Stomach smooth muscle (tissue), 2 donors: ENCODE data around the gene CEBPE.

ENCODE experiments used
- H3K27ac ChIP-seq: one replicate; pipeline ENCODE4 v1.7.0; 2013; ENCODE audit warnings: mild to moderate bottlenecking, low read length, inconsistent platforms
- H3K27me3 ChIP-seq, 2 donors: one replicate each; pipeline ENCODE4 v1.7.0; 2013; ENCODE audit warnings: low read length in 2 of 2; ENCODE audit not compliant: insufficient read depth in 2 of 2, control insufficient read depth in 1 of 2
- H3K36me3 ChIP-seq, 2 donors: one replicate each; pipeline ENCODE4 v1.7.0; 2013; ENCODE audit warnings: low read length in 2 of 2; ENCODE audit not compliant: control insufficient read depth in 2 of 2, insufficient read depth in 2 of 2
- H3K4me1 ChIP-seq: one replicate; pipeline ENCODE4 v1.7.0; 2013; ENCODE audit warnings: low read length; ENCODE audit not compliant: control insufficient read depth, insufficient read depth
- H3K4me3 ChIP-seq, 2 donors: one replicate each; pipeline ENCODE4 v1.7.0; 2013; ENCODE audit warnings: low read length in 2 of 2
- H3K9ac ChIP-seq, 2 donors: one replicate each; pipeline ENCODE4 v1.7.0; 2013; ENCODE audit warnings: low read length in 2 of 2, mild to moderate bottlenecking in 1 of 2
- H3K9me3 ChIP-seq, 2 donors: one replicate each; pipeline ENCODE4 v1.7.0; 2013; ENCODE audit warnings: low read length in 2 of 2; ENCODE audit not compliant: control insufficient read depth in 2 of 2
- donor health status: healthy.
- donor health status: Pancreatic carcinoma.

The CEBPE gene

GRCh38 chr14:23130871-23131270 is 11.8 kb upstream of the CEBPE start:
- H3K27ac ChIP-seq = peak overlapping the region; percentile 6
- H3K9ac ChIP-seq = no peak overlapping the region
- no peak overlapping the region for H3K4me3 ChIP-seq
- no peaks in the 10 kb centered on the region for H3K27me3 ChIP-seq
- no peaks in the 10 kb centered on the region for H3K9me3 ChIP-seq
- peaks cover 0 to 31% of the 10 kb centered on the region in 2 donors for H3K36me3 ChIP-seq
- H3K4me1 ChIP-seq = peaks cover under 1% of the 10 kb centered on the region

GRCh38 chr14:23129759-23130316 is 10.8 kb upstream of the CEBPE start:
- H3K36me3 ChIP-seq = peaks cover 0 to 31% of the 10 kb centered on the region in 2 donors
- H3K9ac ChIP-seq = no peak overlapping the region
- H3K27ac ChIP-seq = no peak overlapping the region
- no peak overlapping the region for H3K4me3 ChIP-seq
- no peaks in the 10 kb centered on the region for H3K9me3 ChIP-seq
- no peaks in the 10 kb centered on the region for H3K27me3 ChIP-seq
- peaks cover 3% of the 10 kb centered on the region for H3K4me1 ChIP-seq

GRCh38 chr14:23128969-23129758 is 10.1 kb upstream of the CEBPE start:
- no peak overlapping the region for H3K9ac ChIP-seq
- no peak overlapping the region for H3K27ac ChIP-seq
- H3K27me3 ChIP-seq = no peaks in the 10 kb centered on the region
- H3K4me3 ChIP-seq = no peak overlapping the region
- peaks cover 3% of the 10 kb centered on the region for H3K4me1 ChIP-seq
- peaks cover 0 to 31% of the 10 kb centered on the region in 2 donors for H3K36me3 ChIP-seq
- H3K9me3 ChIP-seq = no peaks in the 10 kb centered on the region

GRCh38 chr14:23127861-23128260 is 8.8 kb upstream of the CEBPE start:
- peaks cover 0 to 31% of the 10 kb centered on the region in 2 donors for H3K36me3 ChIP-seq
- no peak overlapping the region for H3K9ac ChIP-seq

GRCh38 chr14:23126548-23127278 is 7.7 kb upstream of the CEBPE start:
- Histone ChIP-seq H3K36me3 (peaks cover 0 to 31% of the 10 kb centered on the region in 2 donors), H3K9ac (no peak overlapping the region), H3K4me1 (peaks cover 5% of the 10 kb centered on the region), H3K9me3 (no peaks in the 10 kb centered on the region), H3K27ac (no peak overlapping the region), H3K4me3 (no peak overlapping the region), H3K27me3 (no peaks in the 10 kb centered on the region)

More at GRCh38 chr14:23127861-23128260, 8.8 kb upstream of the CEBPE start:
- no peak overlapping the region for H3K4me3 ChIP-seq
- H3K4me1 ChIP-seq = peaks cover 5% of the 10 kb centered on the region
- no peak overlapping the region for H3K27ac ChIP-seq
- H3K27me3 ChIP-seq = no peaks in the 10 kb centered on the region
- H3K9me3 ChIP-seq = no peaks in the 10 kb centered on the region

- H3K4me3 ChIP-seq = no peak overlapping the region
- peaks cover 10% of the 10 kb centered on the region for H3K4me1 ChIP-seq
- no peak overlapping the region for H3K27ac ChIP-seq
- no peaks in the 10 kb centered on the region for H3K9me3 ChIP-seq
- H3K27me3 ChIP-seq = no peaks in the 10 kb centered on the region
- peaks cover 0 to 26% of the 10 kb centered on the region in 2 donors for H3K36me3 ChIP-seq
- H3K9ac ChIP-seq = no peak overlapping the region
These were observed 7.0 kb upstream of the CEBPE start for GRCh38 chr14:23125933-23126524.

- H3K9ac ChIP-seq = no peak overlapping the region
- H3K27ac ChIP-seq = no peak overlapping the region
- peaks cover 0 to 21% of the 10 kb centered on the region in 2 donors for H3K36me3 ChIP-seq
- peaks cover 15% of the 10 kb centered on the region for H3K4me1 ChIP-seq
- no peak overlapping the region for H3K4me3 ChIP-seq
- H3K27me3 ChIP-seq = no peaks in the 10 kb centered on the region
- H3K9me3 ChIP-seq = no peaks in the 10 kb centered on the region
These were observed 6.0 kb upstream of the CEBPE start for GRCh38 chr14:23125011-23125410.

- Histone ChIP-seq H3K4me3 (no peak overlapping the region), H3K9ac (no peak overlapping the region), H3K27ac (no peak overlapping the region), H3K9me3 (no peaks in the 10 kb centered on the region), H3K4me1 (peaks cover 15% of the 10 kb centered on the region), H3K36me3 (peaks cover 0 to 17% of the 10 kb centered on the region in 2 donors), H3K27me3 (no peaks in the 10 kb centered on the region)
These were observed 5.4 kb upstream of the CEBPE start for GRCh38 chr14:23124337-23124954.

GRCh38 chr14:23123419-23123818 is 4.4 kb upstream of the CEBPE start:
- peaks cover 0 to 7% of the 10 kb centered on the region in 2 donors for H3K36me3 ChIP-seq
- peaks cover 15% of the 10 kb centered on the region for H3K4me1 ChIP-seq
- no peak overlapping the region for H3K9ac ChIP-seq
- no peaks in the 10 kb centered on the region for H3K9me3 ChIP-seq
- H3K27ac ChIP-seq = no peak overlapping the region
- no peak overlapping the region for H3K4me3 ChIP-seq
- no peaks in the 10 kb centered on the region for H3K27me3 ChIP-seq

- Histone ChIP-seq H3K4me1 (peaks cover 15% of the 10 kb centered on the region), H3K4me3 (no peak overlapping the region), H3K27ac (no peak overlapping the region), H3K27me3 (peaks cover 0 to 3% of the 10 kb centered on the region in 2 donors), H3K9me3 (no peaks in the 10 kb centered on the region), H3K36me3 (no peaks in the 10 kb centered on the region), H3K9ac (no peak overlapping the region)
These were observed 3.0 kb upstream of the CEBPE start for GRCh38 chr14:23122086-23122485.
